GM21526 (cell line): Measurements from ENCODE around the gene IP6K2.

Experiments
- ATAC-seq: cut with Tn5 transposase; IDR thresholded peaks from one replicate; pipeline ENCODE4 v1.9.1; 2021; ENCODE audit warnings: moderate library complexity; ENCODE audit not compliant: unreplicated experiment, low FRiP score

IP6K2 gene

DNA sequence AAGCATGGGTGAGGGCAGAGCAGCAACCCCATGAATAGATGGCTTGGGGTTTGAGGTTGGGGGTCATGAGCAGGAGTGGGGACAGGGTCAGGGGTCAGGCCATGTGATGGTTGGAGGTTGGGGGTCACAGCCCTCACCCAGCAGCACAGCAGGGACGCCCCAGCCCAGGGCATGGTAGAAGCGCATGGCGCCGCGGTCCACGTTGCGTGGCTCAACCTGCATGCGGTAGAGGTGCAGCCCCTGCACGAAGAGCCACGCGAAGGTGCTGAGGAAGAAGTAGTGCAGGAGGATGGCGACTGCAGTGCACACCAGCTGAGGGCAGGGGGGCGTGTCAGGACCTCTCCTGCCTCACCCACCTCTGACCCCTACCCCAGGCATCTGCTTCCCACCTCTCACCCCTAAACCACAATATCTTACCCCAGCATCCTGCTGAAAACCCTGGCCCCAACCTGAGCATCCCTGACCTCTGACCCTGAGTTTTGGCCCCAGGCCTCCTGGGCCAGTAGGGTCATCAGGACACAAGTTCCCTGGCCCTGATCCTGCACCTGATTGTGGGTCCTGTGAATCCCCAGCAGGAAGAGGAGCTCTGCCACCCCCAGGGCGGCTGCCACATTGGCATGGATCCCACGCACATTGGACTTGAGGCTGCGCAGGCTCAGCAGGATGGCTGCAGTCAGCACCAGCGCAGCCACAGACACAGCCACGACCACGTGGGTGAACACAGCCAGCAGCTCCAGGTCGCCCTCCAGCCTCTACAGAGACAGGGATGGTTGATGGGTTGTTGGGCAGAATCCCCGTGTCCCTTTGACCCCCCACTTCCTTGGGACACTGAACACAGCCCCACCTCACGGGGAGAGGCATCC lies 71.9 kb downstream of the IP6K2 start:
- ATAC-seq, result no peak

GRCh38 chr3:48642605-48643004 lies 74.4 kb downstream of the IP6K2 start:
- no peak for ATAC-seq

DNA sequence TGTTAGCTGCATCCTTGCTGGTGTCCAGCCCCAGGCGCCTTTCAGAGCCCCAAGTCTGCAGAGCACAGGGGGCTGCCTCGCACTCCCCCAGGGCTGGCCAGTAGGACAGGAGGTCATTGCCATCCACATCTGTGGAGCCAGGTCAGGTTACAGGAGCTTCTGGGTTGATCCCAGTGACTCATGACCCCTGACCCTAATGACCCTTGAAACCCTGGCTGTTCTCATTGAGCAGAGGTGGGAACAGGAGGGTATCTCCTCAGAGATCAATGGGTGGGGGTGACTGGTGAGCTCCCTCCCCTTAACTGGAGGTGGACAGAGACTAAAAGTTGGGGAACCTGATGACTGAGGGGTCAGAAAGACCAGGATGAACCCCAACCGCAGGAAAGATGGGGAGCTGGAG lies 75.6 kb downstream of the IP6K2 start:
- no peak for ATAC-seq

DNA sequence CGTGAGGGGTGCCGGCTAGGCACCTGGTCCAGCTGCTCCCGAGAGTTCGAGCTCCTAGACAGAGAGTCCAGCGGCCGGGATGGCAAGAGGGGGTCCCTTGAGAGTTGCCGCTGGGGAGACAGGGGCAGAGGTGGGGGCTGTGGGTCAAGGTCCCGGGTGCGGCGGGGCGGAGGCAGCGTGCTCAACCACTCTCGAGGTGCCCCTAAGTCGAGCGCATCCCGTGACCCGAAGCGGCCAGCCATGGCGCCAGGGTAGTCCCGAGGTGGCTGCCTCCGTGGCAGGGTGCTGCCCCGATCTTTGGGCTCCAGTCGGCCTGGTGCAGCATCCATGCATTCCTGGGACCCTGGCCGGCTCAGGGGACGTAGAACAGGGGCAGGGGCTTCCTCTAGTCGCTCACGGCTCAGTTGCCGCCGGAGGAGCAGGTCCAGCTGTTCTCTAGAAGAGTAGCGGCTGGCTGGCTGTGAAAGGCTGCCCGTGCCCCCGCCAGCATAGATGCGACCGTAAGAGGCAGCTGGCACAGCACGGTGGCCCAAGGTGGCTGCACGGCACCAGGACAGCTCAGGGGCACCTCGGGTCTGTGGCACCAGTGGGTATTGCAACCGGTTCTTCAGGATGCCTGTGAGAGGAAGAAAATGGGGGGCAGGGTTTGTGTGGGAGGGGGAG lies 76.9 kb downstream of the IP6K2 start:
- ATAC-seq, result no peak
